Fibroblast of lung (primary cell): ENCODE data around the gene LORICRIN. TPM values are rescaled to one million over a fixed set of nuclear protein-coding genes. Genes with fewer than 3 reads are reported as not detected.

Source experiments
- DNase-seq, 2 donors: peaks; one replicate each; pipeline versions ENCODE4 v3.0.0 to v3.0.0-alpha.2; 2010; ENCODE audit warnings: low read depth in 2 of 2
- H2AFZ ChIP-seq: 2 replicates; pipeline ENCODE4 v1.5.1; 2012; ENCODE audit warnings: low read length, control low read depth, inconsistent platforms
- H3K27ac ChIP-seq: 2 replicates; pipeline ENCODE4 v1.5.1; 2011; ENCODE audit warnings: low read length, control low read depth; ENCODE audit not compliant: insufficient read depth
- H3K27me3 ChIP-seq: 2 replicates; pipeline ENCODE4 v1.5.1; 2011; ENCODE audit warnings: mild to moderate bottlenecking, low read length; ENCODE audit not compliant: control insufficient read depth, insufficient read depth
- H3K36me3 ChIP-seq: 2 replicates; pipeline ENCODE4 v1.5.1; 2011; ENCODE audit warnings: low read length; ENCODE audit not compliant: control insufficient read depth, insufficient read depth
- H3K4me1 ChIP-seq: 2 replicates; pipeline ENCODE4 v1.5.1; 2011; ENCODE audit warnings: low read length; ENCODE audit not compliant: control insufficient read depth, insufficient read depth; ENCODE audit errors: extremely low read depth
- H3K4me2 ChIP-seq: 2 replicates; pipeline ENCODE4 v1.5.1; 2011; ENCODE audit warnings: low read length, control low read depth; ENCODE audit not compliant: insufficient read depth; ENCODE audit errors: extremely low read depth
- H3K4me3 ChIP-seq, 4 experiments: fragments of 200-600 bp in 1 of 4; sonication (generic) in 1 of 4; replicated peaks in 1 of 4; 2 replicates each; pipeline ENCODE4 v1.5.1; 2011 to 2016; ENCODE audit warnings: low read length in 4 of 4, low read depth in 3 of 4, mild to moderate bottlenecking in 3 of 4, control low read depth in 2 of 4, inconsistent platforms in 1 of 4, mixed read lengths in 1 of 4; ENCODE audit not compliant: insufficient read depth in 1 of 4; ENCODE audit errors: control extremely low read depth in 1 of 4
- H3K79me2 ChIP-seq: 2 replicates; pipeline ENCODE4 v1.5.1; 2012; ENCODE audit warnings: mild to moderate bottlenecking, low read length, inconsistent platforms; ENCODE audit not compliant: control insufficient read depth, insufficient read depth
- H3K9ac ChIP-seq: 2 replicates; pipeline ENCODE4 v1.5.1; 2011; ENCODE audit warnings: mild to moderate bottlenecking, low read length, control low read depth; ENCODE audit not compliant: insufficient read depth
- H3K9me3 ChIP-seq: 2 replicates; pipeline ENCODE4 v1.5.1; 2012; ENCODE audit warnings: low read depth, low read length; ENCODE audit not compliant: control insufficient read depth, insufficient read depth
- H4K20me1 ChIP-seq: 2 replicates; pipeline ENCODE4 v1.5.1; 2011; ENCODE audit warnings: low read length; ENCODE audit not compliant: control insufficient read depth, insufficient read depth; ENCODE audit errors: extremely low read depth
- EZH2 ChIP-seq: IDR thresholded peaks from 2 replicates; pipeline ENCODE4 v1.5.1; 2012; ENCODE audit warnings: low read length, control low read depth, mild to moderate bottlenecking; ENCODE audit errors: missing control alignments
- polyA plus RNA-seq, 2 donors: library from polyadenylated mRNA; depleted of rRNA in 1 of 2; stranded (reverse) in 1 of 2; unstranded in 1 of 2; fragments of >200 nt; gene quantifications; 2 replicates each; pipeline ENCODE4 v1.2.1, GENCODE V29; 2011 to 2012; ENCODE audit warnings: missing spikeins in 1 of 2
- total RNA-seq: library from RNA; depleted of rRNA; stranded (reverse); fragments of >200 nt; gene quantifications from 2 replicates; pipeline ENCODE4 v1.2.1, GENCODE V29; 2014
- TF ChIP-seq, protein P1 (sequence below), 2 donors: IDR thresholded peaks in 1 of 2; conservative IDR thresholded peaks in 1 of 2; 1 replicate in 1 of 2; 2 replicates in 1 of 2; pipeline ENCODE4 v1.5.1; 2011 to 2012; ENCODE audit warnings: low read length in 2 of 2, control low read depth in 1 of 2, inconsistent platforms in 1 of 2, low read depth in 1 of 2, mild to moderate bottlenecking in 1 of 2

LORICRIN gene
- total and polyA plus RNA-seq, 2 donors (not counting 1 experiment from before 2014, with no cell fraction given), result not detected

DNA sequence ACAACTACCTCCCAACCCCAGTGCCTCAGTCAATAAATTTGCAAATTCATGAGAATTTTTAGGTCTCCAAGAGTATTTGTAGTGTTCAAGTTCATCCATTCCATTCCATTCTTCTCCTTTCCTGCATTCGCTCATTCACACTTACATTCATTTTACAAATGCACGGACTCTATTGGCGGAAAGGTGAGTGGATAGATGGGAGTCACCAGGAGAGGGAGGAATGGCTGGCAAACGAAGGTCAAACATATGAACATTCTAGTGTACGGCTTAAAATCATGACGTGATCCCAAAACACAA lies 2.5 kb downstream of the LORICRIN start:
- Histone ChIP-seq H3K4me2 (no peak overlapping the region), H3K27ac (no peak overlapping the region), H3K79me2 (no peaks in the 10 kb centered on the region), H2AFZ (no peak overlapping the region), H4K20me1 (no peaks in the 10 kb centered on the region), H3K4me1 (no peaks in the 10 kb centered on the region), H3K9me3 (no peaks in the 10 kb centered on the region), H3K27me3 (peaks cover 42% of the 10 kb centered on the region), H3K4me3 (no peak overlapping the region), H3K9ac (no peak overlapping the region), H3K36me3 (no peaks in the 10 kb centered on the region)
- DNase-seq, result no peak
- TF ChIP-seq, protein P1, sequence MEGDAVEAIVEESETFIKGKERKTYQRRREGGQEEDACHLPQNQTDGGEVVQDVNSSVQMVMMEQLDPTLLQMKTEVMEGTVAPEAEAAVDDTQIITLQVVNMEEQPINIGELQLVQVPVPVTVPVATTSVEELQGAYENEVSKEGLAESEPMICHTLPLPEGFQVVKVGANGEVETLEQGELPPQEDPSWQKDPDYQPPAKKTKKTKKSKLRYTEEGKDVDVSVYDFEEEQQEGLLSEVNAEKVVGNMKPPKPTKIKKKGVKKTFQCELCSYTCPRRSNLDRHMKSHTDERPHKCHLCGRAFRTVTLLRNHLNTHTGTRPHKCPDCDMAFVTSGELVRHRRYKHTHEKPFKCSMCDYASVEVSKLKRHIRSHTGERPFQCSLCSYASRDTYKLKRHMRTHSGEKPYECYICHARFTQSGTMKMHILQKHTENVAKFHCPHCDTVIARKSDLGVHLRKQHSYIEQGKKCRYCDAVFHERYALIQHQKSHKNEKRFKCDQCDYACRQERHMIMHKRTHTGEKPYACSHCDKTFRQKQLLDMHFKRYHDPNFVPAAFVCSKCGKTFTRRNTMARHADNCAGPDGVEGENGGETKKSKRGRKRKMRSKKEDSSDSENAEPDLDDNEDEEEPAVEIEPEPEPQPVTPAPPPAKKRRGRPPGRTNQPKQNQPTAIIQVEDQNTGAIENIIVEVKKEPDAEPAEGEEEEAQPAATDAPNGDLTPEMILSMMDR (conservative IDR thresholded peaks at IDR 0.05 in 1 of 2, IDR thresholded peaks at IDR 0.05 in 1 of 2; ENCODE audit: low read depth in 1 of 2, low read length in 2 of 2), result no peak
- peak; percentile 60 for TF ChIP-seq EZH2

DNA sequence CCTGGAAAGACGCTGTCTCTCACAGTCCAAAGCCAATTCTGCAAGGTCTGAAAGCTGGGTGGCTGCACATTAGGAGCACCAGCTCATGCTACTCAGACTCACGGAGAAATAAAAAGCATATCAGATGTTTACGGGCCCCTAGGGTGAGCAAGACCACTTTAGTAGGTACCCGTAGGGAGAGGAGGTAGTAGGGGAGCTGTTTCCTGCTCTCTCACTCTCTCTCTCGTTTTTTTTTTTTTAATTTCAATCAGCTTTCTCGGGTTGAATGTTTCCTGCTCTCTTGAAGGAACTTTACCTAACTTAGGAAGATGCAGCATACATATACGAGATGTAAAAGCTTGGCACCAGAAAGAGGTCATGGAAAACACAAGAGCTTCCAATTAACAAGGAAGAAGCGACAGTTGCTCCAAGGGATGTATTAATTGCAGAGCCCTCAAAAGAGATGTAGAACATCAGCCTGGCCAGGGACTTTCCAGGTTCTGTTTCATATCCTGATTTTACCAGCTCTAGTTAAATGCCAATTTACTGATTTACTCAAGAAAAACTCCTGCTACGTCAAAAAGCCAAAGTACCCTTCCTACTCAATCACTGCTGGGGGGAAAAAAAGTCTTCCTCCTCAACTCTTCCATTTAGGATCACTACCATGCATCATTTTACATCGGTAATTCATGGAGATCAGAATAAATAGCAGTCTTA lies 3.1 kb downstream of the LORICRIN start:
- Histone ChIP-seq H3K79me2 (no peaks in the 10 kb centered on the region), H4K20me1 (no peaks in the 10 kb centered on the region), H2AFZ (no peak overlapping the region), H3K27me3 (peaks cover 42% of the 10 kb centered on the region), H3K9ac (no peak overlapping the region), H3K27ac (no peak overlapping the region), H3K4me2 (no peak overlapping the region), H3K36me3 (no peaks in the 10 kb centered on the region), H3K4me3 (no peak overlapping the region), H3K4me1 (no peaks in the 10 kb centered on the region), H3K9me3 (no peaks in the 10 kb centered on the region)
- DNase-seq, result no peak
- no peak for TF ChIP-seq EZH2
- TF ChIP-seq, protein P1 (conservative IDR thresholded peaks at IDR 0.05 in 1 of 2, IDR thresholded peaks at IDR 0.05 in 1 of 2; ENCODE audit: low read depth in 1 of 2, low read length in 2 of 2), result no peak

DNA sequence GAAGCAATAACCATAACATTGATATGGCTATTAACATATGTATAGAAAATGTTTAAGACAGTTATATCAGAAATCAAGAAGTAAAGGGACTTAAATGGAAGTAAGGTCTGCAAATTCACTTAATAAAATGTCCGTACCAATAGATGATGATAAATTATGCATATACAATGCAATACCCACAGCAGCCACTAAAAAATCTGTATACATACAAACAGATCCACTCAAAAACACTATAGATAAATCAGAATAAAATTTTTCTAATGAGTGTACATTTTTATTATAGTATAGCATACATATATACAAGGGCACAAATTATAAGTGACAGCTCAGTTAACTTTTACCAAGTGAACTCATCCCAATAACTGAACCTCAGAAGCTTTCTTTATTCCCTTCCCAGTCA lies 6.0 kb downstream of the LORICRIN start:
- Histone ChIP-seq H4K20me1 (no peaks in the 10 kb centered on the region), H3K79me2 (no peaks in the 10 kb centered on the region), H3K4me1 (no peaks in the 10 kb centered on the region), H3K9me3 (no peaks in the 10 kb centered on the region), H3K36me3 (no peaks in the 10 kb centered on the region), H3K27me3 (peaks cover 25% of the 10 kb centered on the region), H3K4me3 (no peak overlapping the region), H3K9ac (no peak overlapping the region), H3K4me2 (no peak overlapping the region), H3K27ac (no peak overlapping the region), H2AFZ (no peak overlapping the region)
- no peak for DNase-seq
- TF ChIP-seq, protein P1 (conservative IDR thresholded peaks at IDR 0.05 in 1 of 2, IDR thresholded peaks at IDR 0.05 in 1 of 2; ENCODE audit: low read depth in 1 of 2, low read length in 2 of 2), result no peak
- no peak for TF ChIP-seq EZH2
